ENCODE data around the gene UXT. TPM values are rescaled to one million over a fixed set of nuclear protein-coding genes. Genes with fewer than 3 reads are reported as not detected.

The UXT gene
- total RNA-seq, 4 donors from 2014 or later, result 40.5 to 148 (median 77.5) TPM

- peaks cover 0 to 46% (median 0%) of the 10 kb centered on the region in 3 donors for H3K36me3 ChIP-seq
- H3K27ac ChIP-seq, result no peak overlapping the region
- DNase-seq, result no peak
- TF ChIP-seq CTCF (IDR thresholded peaks at IDR 0.05) (no peak), POLR2A (IDR thresholded peaks at IDR 0.05) (no peak)
- H3K9me3 ChIP-seq, result no peaks in the 10 kb centered on the region
- H3K4me3 ChIP-seq, result no peak overlapping the region
- no peaks in the 10 kb centered on the region for H3K4me1 ChIP-seq
- no peaks in the 10 kb centered on the region for H3K27me3 ChIP-seq
Measured at GRCh38 chrX:47638816-47639215, 20.2 kb downstream of the UXT start.

- H3K27me3 ChIP-seq, result no peaks in the 10 kb centered on the region
- H3K9me3 ChIP-seq, result no peaks in the 10 kb centered on the region
- H3K4me3 ChIP-seq, result peak overlapping the region in 1 of 4 donors; percentile 26
- peaks cover 0 to 46% (median 0%) of the 10 kb centered on the region in 3 donors for H3K36me3 ChIP-seq
- no peaks in the 10 kb centered on the region for H3K4me1 ChIP-seq
- no peak overlapping the region for H3K27ac ChIP-seq
- DNase-seq, result no peak
- TF ChIP-seq POLR2A (IDR thresholded peaks at IDR 0.05) (no peak), CTCF (IDR thresholded peaks at IDR 0.05) (no peak)
Measured at GRCh38 chrX:47637546-47638195, 21.3 kb downstream of the UXT start.

- TF ChIP-seq CTCF (IDR thresholded peaks at IDR 0.05) (no peak), POLR2A (IDR thresholded peaks at IDR 0.05) (no peak)
- H3K9me3 ChIP-seq, result no peaks in the 10 kb centered on the region
- no peak overlapping the region for H3K4me3 ChIP-seq
- no peak for DNase-seq
- H3K27me3 ChIP-seq, result no peaks in the 10 kb centered on the region
- no peak overlapping the region for H3K27ac ChIP-seq
- H3K36me3 ChIP-seq, result peaks cover 0 to 31% (median 0%) of the 10 kb centered on the region in 3 donors
- no peaks in the 10 kb centered on the region for H3K4me1 ChIP-seq
Measured at GRCh38 chrX:47634871-47635575, 24.0 kb downstream of the UXT start.

DNA sequence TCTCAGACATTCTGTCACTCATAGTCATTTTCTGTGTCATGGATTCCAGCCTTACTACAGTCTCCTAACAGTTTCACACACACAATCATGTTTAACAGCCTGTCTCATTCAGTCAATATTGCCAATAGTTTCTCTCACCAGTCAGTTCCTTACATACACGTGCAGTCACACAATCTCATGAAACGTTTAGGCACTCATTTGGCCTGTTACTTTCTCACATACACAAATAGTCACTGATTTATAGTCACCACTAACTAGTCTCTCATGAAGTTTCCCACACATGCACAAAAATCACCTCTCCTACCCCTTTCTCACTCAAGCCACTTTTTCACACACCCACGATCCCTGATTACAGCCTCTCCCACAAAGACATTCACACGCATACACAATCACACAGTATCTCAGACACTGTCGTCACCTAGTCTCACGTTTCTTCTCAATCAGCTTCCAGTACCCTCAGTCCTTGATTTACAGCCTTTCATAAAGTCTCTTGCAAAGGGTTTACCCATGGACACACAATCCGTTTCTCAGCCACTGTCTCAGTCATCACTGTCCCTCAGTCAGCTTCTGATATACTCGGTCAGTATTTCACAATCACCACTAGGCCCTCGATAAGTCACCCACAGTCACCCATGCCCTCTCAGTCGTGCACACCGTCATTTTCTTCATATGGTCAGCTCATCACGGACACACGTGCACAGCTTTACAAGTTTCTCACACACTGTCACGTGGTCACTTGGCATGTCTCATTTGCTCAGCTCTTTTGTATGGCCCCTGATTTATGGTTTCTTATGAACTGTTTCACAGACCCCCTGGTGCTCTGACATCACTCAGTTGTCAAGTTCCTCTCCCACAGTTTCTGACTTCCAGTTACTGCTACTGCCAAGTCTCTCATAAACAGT lies 25.0 kb downstream of the UXT start:
- H3K4me3 ChIP-seq, result no peak overlapping the region
- no peaks in the 10 kb centered on the region for H3K4me1 ChIP-seq
- no peak for DNase-seq
- no peak overlapping the region for H3K27ac ChIP-seq
- H3K27me3 ChIP-seq, result no peaks in the 10 kb centered on the region
- no peaks in the 10 kb centered on the region for H3K9me3 ChIP-seq
- TF ChIP-seq CTCF (IDR thresholded peaks at IDR 0.05), result no peak
- TF ChIP-seq POLR2A (IDR thresholded peaks at IDR 0.05), result no peak
- peaks cover 0 to 22% (median 0%) of the 10 kb centered on the region in 3 donors for H3K36me3 ChIP-seq

DNA sequence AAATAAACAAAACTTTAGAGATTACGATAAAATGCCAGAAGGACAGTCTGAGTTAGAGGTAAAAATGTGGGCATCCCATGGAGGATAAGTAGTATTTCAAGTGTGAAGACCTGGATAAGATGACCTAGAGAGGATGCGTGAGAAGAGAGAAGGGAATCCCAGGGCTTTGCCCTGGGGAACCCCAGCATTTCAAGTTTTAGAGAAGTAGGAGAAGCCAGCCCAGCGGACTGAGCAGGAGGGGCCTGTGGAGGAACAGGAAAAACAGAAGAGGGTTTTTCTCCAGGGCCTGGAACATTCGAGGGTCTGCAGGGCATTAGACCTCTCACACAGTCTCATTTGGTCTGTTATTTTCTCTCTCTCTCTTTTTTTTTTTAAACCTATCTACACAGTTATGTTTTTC lies 26.3 kb downstream of the UXT start:
- no peak overlapping the region for H3K4me3 ChIP-seq
- no peak for DNase-seq
- H3K27ac ChIP-seq, result no peak overlapping the region
- H3K9me3 ChIP-seq, result no peaks in the 10 kb centered on the region
- no peaks in the 10 kb centered on the region for H3K4me1 ChIP-seq
- TF ChIP-seq CTCF (IDR thresholded peaks at IDR 0.05) (no peak), POLR2A (IDR thresholded peaks at IDR 0.05) (no peak)
- no peaks in the 10 kb centered on the region for H3K27me3 ChIP-seq
- H3K36me3 ChIP-seq, result peaks cover 0 to 10% (median 0%) of the 10 kb centered on the region in 3 donors
